ENCODE measurements around the gene LRRC46. TPM values are rescaled to one million over a fixed set of nuclear protein-coding genes. Genes with fewer than 3 reads are reported as not detected.
A peak's percentile ranks its signal among the peaks of the same experiment; 100 is the strongest.

The LRRC46 gene
- total RNA-seq, 3 donors from 2014 or later = 0.14 to 0.36 TPM; not detected in 1

DNA sequence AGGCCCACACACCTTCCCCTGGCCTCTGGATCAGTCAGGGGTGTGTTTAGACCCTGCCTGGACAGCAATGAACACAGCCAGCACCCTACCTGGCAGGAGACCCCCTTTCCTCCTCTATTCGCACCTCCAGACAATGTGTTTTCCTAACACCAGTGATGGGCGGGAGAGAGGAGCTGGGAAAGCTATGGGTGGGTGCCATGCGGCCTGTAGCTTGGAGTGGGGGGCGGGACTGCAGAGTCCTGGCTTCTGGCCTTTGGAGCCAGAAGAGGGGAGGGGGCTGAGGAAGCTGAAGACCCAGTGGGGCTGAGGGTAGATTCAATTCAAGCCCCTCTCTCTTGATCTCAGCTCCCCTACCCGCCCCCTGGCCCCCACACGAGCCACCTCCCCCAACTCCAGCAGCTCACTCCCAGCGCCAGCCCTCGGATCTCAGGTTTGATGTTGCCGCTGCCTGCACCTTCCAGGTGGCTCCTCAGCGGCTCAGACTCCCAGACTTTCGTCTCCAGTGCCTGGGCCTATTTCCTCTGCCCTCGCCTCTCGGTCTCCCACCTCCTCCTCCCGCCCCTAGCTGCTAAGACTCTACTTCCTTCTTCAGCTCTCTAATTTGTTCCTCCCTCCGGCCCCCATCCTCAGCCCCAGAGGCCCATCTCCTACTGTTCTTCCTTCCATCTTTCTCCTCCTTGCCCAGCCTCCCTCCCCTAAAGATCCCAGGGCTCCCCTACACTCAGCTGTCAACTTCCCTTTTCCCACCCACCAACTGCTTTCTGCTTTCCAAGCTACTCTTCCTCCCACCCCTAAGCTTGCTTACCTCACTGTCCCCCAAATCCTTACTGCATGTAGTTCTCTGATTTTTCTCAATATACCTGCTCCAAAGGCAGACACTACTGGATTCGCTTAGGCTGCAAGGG is 26.3 kb downstream of the LRRC46 start:
- no peak overlapping the region for H3K4me3 ChIP-seq

DNA sequence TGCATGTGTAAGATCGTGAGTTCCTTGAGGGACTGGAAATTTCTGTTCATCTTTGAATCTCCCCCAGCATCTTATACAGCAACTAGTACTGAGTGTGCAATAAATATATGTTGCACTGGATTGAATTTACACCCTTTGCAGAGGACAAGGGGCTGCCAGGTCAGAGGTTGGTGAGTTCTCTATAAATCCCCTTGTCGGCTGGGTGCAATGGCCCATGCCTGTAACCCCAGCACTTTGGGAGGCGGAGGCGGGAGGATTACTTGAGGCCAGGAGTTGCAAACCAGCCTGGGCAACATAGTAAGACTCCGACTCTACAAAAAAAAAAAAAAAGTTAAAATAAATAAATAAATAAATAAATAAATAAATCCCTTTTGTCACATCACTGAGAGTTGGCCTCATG is 28.9 kb downstream of the LRRC46 start:
- ATAC-seq (no peak), DNase-seq (no peak)
- no peak for TF ChIP-seq CTCF (IDR thresholded peaks at IDR 0.05)
- no peaks in the 10 kb centered on the region for H3K36me3 ChIP-seq (ENCODE audit: low read depth)
- no peaks in the 10 kb centered on the region for H3K9me3 ChIP-seq
- intact Hi-C loops (cut with DNase I, micrococcal nuclease) = no loop called here
- H3K4me3 ChIP-seq = no peak overlapping the region
- H3K4me1 ChIP-seq (ENCODE audit: low read depth) = no peaks in the 10 kb centered on the region

More for the DNA sequence above, 26.3 kb downstream of the LRRC46 start:
- DNase-seq = no peak
- ATAC-seq = no peak
- no peaks in the 10 kb centered on the region for H3K9me3 ChIP-seq
- TF ChIP-seq CTCF (IDR thresholded peaks at IDR 0.05) = no peak
- no peaks in the 10 kb centered on the region for H3K36me3 ChIP-seq (ENCODE audit: low read depth)
- H3K4me1 ChIP-seq (ENCODE audit: low read depth) = no peaks in the 10 kb centered on the region
- intact Hi-C loops (cut with DNase I, micrococcal nuclease) = no loop called here

GRCh38 chr17:47862621-47863440 is 31.4 kb downstream of the LRRC46 start:
- DNase-seq (no peak), ATAC-seq (peak; percentile 65)
- no peaks in the 10 kb centered on the region for H3K4me1 ChIP-seq (ENCODE audit: low read depth)
- no peak for TF ChIP-seq CTCF (IDR thresholded peaks at IDR 0.05)
- intact Hi-C loops (cut with DNase I, micrococcal nuclease) = no loop called here
- no peaks in the 10 kb centered on the region for H3K36me3 ChIP-seq (ENCODE audit: low read depth)
- no peaks in the 10 kb centered on the region for H3K9me3 ChIP-seq
- H3K4me3 ChIP-seq = no peak overlapping the region

- ATAC-seq (peak; percentile 54), DNase-seq (no peak)
- Histone ChIP-seq H3K9me3 (no peaks in the 10 kb centered on the region), H3K4me3 (no peak overlapping the region), H3K4me1 (ENCODE audit: low read depth) (no peaks in the 10 kb centered on the region), H3K36me3 (ENCODE audit: low read depth) (no peaks in the 10 kb centered on the region)
- TF ChIP-seq CTCF (IDR thresholded peaks at IDR 0.05) = no peak
- intact Hi-C loops (cut with DNase I, micrococcal nuclease) = no loop called here
Measured at GRCh38 chr17:47864791-47865216, 33.3 kb downstream of the LRRC46 start.

- Histone ChIP-seq H3K4me1 (ENCODE audit: low read depth) (no peaks in the 10 kb centered on the region), H3K9me3 (no peaks in the 10 kb centered on the region), H3K4me3 (no peak overlapping the region), H3K36me3 (ENCODE audit: low read depth) (no peaks in the 10 kb centered on the region)
- no peak for ATAC-seq
- DNase-seq = no peak
- TF ChIP-seq CTCF (IDR thresholded peaks at IDR 0.05) = no peak
- intact Hi-C loops (cut with DNase I, micrococcal nuclease) = no loop called here
Measured at GRCh38 chr17:47866941-47867340, 35.5 kb downstream of the LRRC46 start.

Measured in mucosa of descending colon (tissue), 3 donors.